ENCODE measurements around the gene RBM10. TPM values are rescaled to one million over a fixed set of nuclear protein-coding genes. Genes with fewer than 3 reads are reported as not detected.
"Not testable (repeated sequence)": the region's sequence is repeated elsewhere in the genome, so short reads cannot be mapped to it uniquely, and the experiment has no call there.

The RBM10 gene
- polyA plus RNA-seq, 1 experiment = 30.9 TPM

DNA sequence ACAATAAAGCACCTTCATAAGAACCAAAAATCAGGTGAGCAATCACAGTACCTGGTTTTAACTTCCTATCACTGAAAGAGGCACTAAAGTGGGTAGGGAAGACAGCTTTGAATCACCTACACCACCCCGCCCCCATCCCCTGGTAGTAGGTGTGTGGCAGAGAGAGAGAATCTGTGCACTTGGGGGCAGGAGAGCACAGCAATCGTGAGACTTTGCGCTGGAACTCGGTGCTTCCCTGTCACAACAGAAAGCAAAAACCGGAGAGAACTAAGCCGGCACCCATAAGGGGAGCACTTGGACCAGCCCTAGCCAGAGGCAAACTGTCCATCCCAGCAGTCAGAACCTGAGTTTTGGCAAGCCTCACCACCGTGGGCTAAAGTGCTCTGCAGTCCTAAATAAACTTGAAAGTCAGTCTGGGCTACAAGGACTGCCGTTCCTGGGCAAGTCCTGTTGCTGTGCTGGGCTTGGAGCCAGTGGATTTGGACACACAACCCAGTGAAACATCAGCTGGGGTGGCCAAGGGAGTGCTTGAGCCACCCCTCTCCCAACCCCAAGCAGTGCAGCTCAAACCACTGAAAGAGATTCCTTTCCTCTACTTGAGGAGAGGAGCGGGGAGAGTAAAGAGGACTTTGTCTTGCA lies 32.6 kb upstream of the RBM10 start:
- TF ChIP-seq, protein P1, sequence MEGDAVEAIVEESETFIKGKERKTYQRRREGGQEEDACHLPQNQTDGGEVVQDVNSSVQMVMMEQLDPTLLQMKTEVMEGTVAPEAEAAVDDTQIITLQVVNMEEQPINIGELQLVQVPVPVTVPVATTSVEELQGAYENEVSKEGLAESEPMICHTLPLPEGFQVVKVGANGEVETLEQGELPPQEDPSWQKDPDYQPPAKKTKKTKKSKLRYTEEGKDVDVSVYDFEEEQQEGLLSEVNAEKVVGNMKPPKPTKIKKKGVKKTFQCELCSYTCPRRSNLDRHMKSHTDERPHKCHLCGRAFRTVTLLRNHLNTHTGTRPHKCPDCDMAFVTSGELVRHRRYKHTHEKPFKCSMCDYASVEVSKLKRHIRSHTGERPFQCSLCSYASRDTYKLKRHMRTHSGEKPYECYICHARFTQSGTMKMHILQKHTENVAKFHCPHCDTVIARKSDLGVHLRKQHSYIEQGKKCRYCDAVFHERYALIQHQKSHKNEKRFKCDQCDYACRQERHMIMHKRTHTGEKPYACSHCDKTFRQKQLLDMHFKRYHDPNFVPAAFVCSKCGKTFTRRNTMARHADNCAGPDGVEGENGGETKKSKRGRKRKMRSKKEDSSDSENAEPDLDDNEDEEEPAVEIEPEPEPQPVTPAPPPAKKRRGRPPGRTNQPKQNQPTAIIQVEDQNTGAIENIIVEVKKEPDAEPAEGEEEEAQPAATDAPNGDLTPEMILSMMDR (IDR thresholded peaks at IDR 0.05; ENCODE audit: insufficient read depth, low read depth, low read length) = no peak
- Histone ChIP-seq H3K4me3 (ENCODE audit: low read depth, low read length) (no peak overlapping the region), H3K36me3 (ENCODE audit: control insufficient read depth, insufficient read depth, low read length) (no peaks in the 10 kb centered on the region), H3K27me3 (ENCODE audit: control insufficient read depth, insufficient read depth, low read length) (no peaks in the 10 kb centered on the region)
- ChIA-PET CTCF (interaction anchor here (0.9 kb wide), 1 partner anchor 19 kb away, joined by 3 read pairs; no protein-coding TSS in a partner anchor), POLR2A (no interaction called here)
- DNase-seq (ENCODE audit: low read depth) = no peak

DNA sequence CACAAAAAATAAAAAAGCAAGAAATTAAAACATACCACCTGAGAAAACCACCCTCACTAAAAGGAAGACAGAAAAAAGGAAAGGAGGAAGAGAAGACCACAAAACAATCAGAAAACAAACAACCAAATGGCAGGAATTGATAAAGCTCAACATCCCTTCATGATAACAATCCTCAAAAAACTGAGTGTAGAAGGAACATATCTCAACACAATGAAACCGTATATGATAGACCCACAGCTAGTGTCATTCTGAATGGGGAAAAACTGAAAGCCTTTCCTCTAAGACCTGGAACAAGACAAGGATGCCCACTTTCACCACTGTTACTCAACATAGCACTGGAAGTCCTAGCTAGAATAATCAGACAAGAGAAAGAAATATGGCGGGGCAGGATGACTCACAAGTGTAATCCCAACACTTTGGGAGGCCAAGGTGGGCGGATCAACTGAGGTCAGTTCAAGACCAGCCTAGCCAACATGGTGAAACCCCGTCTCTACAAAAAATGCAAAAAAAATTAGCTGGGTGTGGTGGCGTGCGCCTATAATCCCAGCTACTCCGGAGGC lies 28.4 kb upstream of the RBM10 start:
- DNase-seq (ENCODE audit: low read depth); H3K36me3 ChIP-seq (ENCODE audit: control insufficient read depth, insufficient read depth, low read length); H3K4me3 ChIP-seq (ENCODE audit: low read depth, low read length); H3K27me3 ChIP-seq (ENCODE audit: control insufficient read depth, insufficient read depth, low read length): not testable (repeated sequence)
- ChIA-PET POLR2A (interaction anchor here (0.6 kb wide), 1 partner anchor 29 kb away, joined by 3 read pairs; the partner anchor contains the start of gene RBM10), CTCF (interaction anchor here (0.6 to 1.4 kb wide), 2 partner anchors 13 to 24 kb away, joined by 3 to 4 read pairs; no protein-coding TSS in a partner anchor)

DNA sequence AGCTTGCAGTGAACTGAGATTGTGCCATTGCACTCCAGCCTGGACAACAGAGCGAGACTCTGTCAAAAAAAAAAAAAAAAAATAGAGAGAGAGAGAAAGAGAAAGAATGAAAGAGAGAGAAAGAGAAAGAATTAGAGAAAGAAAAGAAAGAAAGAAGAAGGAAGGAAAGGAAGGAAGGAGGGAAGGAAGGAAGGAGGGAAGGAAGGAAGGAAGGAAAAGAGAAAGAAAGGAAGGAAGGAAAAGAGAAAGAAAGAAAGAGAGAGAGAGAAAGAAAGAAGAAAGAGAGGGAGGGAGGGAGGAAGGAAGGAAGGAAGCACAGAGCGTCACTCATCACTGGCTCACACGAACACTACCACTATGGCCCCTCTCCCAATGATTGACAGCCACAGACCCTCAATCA lies 20.6 kb upstream of the RBM10 start:
- H3K36me3 ChIP-seq (ENCODE audit: control insufficient read depth, insufficient read depth, low read length); POLR2A ChIA-PET; DNase-seq (ENCODE audit: low read depth); H3K4me3 ChIP-seq (ENCODE audit: low read depth, low read length); H3K27me3 ChIP-seq (ENCODE audit: control insufficient read depth, insufficient read depth, low read length); CTCF ChIA-PET: not testable (repeated sequence)

DNA sequence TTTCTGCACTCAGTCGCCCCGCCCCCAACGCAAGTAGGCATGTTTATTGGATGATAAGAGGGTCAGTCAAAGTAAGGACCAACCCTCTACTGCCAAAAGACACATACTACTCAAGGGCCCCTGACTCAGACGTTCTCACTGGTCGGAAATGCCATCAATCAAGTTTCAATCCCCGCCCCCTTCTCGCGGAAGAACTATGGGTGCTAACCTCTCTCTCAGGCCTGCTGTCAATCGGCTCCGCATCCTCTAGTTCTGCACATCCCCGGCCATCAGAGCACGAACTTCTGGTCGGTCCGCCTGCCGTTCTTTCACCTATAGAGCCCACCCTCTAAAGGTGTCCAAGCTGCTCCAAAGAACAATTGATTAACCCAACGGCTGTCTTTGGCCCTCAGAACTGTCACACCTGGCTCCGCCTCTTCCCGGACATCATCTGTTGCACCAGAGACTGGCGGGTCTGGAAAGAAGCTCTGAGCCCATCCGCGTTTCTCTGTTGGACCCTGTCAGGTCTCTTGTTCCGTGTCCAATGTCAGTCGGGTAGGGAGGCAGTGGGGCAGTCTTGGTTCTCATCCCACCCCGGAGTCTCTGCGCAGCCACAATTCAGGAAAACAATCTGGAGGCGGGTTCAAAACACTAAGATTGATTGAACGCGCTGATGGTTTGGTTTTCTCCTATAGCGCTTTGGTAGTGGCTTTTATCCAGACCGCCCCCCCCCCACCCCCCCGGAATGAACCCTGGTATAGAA lies 15.7 kb upstream of the RBM10 start:
- DNase-seq (ENCODE audit: low read depth) = peak; percentile 87
- ChIA-PET POLR2A (interaction anchor here (0.6 to 1.2 kb wide), 2 partner anchors 16 to 291 kb away, joined by 4 read pairs; partner anchors contain the start of genes NDUFB11 and RBM10), CTCF (no interaction called here)
- H3K27me3 ChIP-seq (ENCODE audit: control insufficient read depth, insufficient read depth, low read length) = no peaks in the 10 kb centered on the region
- peak overlapping the region; percentile 62 for H3K4me3 ChIP-seq (ENCODE audit: low read depth, low read length)
- H3K36me3 ChIP-seq (ENCODE audit: control insufficient read depth, insufficient read depth, low read length) = no peaks in the 10 kb centered on the region
- TF ChIP-seq, protein P1 (IDR thresholded peaks at IDR 0.05; ENCODE audit: insufficient read depth, low read depth, low read length) = no peak

DNA sequence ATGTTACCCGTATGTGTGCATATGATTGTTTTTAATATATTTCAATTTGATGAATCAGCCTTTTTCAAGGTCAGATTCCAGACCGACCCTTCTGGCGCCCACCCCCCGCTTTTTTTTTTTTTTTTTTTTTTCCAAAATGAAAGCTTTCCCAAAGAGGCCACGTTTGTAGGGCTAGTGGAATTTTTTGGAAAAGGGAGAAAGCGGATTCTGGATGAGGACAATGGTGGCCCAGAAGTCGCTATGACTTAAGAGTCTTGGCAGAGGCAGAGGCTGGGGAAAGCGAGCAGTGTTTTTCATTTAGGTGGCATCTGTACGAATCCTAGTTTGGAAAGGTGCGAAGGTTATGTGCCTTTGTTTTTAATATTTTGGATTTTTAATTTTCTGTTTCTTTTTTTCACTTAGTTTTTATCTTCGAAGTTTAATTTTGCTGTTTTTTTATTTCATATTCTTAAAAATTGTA lies 15.1 kb upstream of the RBM10 start:
- Histone ChIP-seq H3K4me3 (ENCODE audit: low read depth, low read length) (peak overlapping the region; percentile 62), H3K27me3 (ENCODE audit: control insufficient read depth, insufficient read depth, low read length) (no peaks in the 10 kb centered on the region), H3K36me3 (ENCODE audit: control insufficient read depth, insufficient read depth, low read length) (no peaks in the 10 kb centered on the region)
- DNase-seq (ENCODE audit: low read depth) = no peak
- TF ChIP-seq, protein P1 (IDR thresholded peaks at IDR 0.05; ENCODE audit: insufficient read depth, low read depth, low read length) = no peak
- ChIA-PET POLR2A (interaction anchor here (0.6 to 1.2 kb wide), 2 partner anchors 15 to 291 kb away, joined by 4 read pairs; partner anchors contain the start of genes NDUFB11 and RBM10), CTCF (no interaction called here)

DNA sequence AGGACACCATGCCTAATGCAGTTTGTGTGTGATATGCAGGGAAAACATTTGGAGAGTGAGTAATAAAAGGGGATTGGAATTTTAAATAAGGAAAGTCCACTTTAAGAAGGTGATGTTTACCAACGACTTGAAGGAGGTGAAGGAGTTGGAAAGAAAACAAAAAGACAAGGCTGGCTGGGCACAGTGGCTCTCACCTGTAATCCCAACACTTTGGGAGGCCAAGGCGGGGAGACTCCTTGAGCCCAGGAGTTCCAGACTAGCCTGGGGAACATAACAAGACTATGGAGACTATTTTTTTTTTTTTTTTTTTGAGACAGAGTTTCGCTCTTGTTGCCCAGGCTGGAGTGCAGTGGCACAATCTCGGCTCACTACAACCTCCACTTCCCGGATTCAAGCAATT lies 11.5 kb upstream of the RBM10 start:
- Histone ChIP-seq H3K36me3 (ENCODE audit: control insufficient read depth, insufficient read depth, low read length) (no peaks in the 10 kb centered on the region), H3K4me3 (ENCODE audit: low read depth, low read length) (no peak overlapping the region), H3K27me3 (ENCODE audit: control insufficient read depth, insufficient read depth, low read length) (no peaks in the 10 kb centered on the region)
- TF ChIP-seq, protein P1 (IDR thresholded peaks at IDR 0.05; ENCODE audit: insufficient read depth, low read depth, low read length) = no peak
- no peak for DNase-seq (ENCODE audit: low read depth)
- ChIA-PET POLR2A (no interaction called here), CTCF (no interaction called here)

DNA sequence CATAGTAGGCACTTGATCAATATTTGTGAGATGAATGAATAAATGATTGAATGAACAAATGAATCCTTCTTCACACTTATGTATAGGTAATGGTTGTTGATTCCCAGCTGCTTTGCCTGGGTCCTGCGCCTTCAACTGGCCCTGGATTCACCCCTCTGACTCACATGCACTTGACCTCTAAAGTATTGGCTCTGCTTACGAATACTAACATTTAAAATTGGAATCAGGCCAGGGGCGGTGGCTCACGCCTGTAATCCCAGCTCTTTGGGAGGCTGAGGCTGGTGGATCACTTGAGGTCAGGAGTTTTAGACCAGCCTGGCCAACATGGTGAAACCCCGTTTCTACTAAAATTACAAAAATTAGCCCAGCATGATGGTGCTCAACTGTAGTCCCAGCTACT lies 9.4 kb upstream of the RBM10 start:
- H3K36me3 ChIP-seq (ENCODE audit: control insufficient read depth, insufficient read depth, low read length); H3K27me3 ChIP-seq (ENCODE audit: control insufficient read depth, insufficient read depth, low read length); POLR2A ChIA-PET; H3K4me3 ChIP-seq (ENCODE audit: low read depth, low read length); DNase-seq (ENCODE audit: low read depth): not testable (repeated sequence)
- CTCF ChIA-PET = interaction anchor here (1.8 kb wide), 1 partner anchor 9 kb away, joined by 6 read pairs; the partner anchor contains the start of genes NDUFB11 and RBM10

All from BJ (cell line).